HG03108 (cell line): ENCODE data around the gene AKAP13.
"Not testable (repeated sequence)": the region's sequence is repeated elsewhere in the genome, so short reads cannot be mapped to it uniquely, and the experiment has no call there.

Experiments
- ATAC-seq: cut with Tn5 transposase; IDR thresholded peaks from one replicate; pipeline ENCODE4 v1.9.1; 2021; ENCODE audit warnings: moderate library complexity; ENCODE audit not compliant: unreplicated experiment

Gene AKAP13

DNA sequence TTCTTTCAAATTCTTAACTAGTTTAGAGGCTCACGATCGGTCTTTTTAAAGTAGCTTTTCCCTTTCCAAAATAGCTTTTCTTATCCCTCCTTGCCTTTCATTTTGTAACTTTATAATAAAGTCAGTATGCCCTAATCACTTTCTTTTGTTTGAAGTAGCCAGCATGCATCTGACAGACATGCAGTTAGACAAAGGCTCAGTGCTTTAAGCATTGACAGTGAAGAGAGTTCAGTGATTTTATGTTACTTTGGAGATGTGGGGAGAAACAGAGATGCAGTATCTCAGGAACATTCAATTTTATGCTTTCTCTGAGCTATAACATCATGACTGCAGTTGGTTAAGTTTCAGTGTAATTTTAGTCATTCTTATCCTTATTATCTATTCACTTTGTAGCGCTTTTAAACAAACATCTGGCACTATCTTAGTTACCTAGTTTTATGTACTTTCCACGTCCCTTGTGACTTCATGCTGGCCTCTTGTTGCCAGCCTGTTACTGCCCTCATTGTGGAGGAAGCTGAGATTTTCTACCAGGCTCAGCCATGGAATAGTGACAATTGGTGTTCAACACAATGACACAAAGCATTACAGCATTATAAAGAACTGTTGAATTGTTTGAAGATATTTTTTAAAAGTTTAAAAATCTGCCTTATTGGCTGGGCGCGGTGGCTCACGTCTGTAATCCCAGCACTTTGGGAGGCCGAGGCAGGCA lies 90.3 kb downstream of the AKAP13 start:
- no peak for ATAC-seq

DNA sequence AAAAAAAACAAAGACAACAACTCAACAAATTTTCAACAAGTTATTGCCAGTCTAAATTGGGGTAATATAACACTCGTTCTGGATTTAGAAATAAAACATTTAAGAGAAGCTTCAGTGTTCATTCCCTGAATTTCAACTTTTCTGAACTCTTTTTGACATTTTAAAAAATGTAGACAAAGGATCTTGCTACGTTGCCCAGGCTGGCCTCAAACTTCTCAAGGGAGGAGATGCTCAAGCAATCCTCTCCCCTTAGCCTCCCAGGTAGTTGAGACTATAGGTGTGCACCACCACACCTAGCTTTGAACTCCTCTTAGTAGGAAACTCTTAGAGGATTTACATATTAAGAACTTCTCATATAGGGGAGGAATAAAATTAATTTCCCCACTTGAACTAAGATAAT lies 91.9 kb downstream of the AKAP13 start:
- no peak for ATAC-seq

DNA sequence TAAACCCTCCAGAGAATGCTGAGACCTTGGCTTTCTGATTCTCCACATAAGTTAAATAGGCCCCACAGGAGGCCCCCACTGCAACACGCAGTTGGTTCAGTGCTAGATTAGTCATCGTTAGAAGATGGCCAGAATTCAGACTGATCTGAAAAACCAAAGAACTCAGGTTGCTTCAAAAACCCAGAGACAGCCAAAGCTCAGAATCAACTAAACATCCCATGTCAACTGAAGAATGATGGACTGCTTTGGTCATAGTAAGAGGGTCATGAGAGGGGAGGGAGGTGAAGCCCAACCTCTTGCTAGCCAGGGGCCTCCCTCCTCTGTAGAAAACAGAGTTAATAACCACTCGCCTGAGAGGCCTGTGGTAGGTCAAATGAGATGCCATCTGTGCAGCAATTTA lies 93.1 kb downstream of the AKAP13 start:
- no peak for ATAC-seq

DNA sequence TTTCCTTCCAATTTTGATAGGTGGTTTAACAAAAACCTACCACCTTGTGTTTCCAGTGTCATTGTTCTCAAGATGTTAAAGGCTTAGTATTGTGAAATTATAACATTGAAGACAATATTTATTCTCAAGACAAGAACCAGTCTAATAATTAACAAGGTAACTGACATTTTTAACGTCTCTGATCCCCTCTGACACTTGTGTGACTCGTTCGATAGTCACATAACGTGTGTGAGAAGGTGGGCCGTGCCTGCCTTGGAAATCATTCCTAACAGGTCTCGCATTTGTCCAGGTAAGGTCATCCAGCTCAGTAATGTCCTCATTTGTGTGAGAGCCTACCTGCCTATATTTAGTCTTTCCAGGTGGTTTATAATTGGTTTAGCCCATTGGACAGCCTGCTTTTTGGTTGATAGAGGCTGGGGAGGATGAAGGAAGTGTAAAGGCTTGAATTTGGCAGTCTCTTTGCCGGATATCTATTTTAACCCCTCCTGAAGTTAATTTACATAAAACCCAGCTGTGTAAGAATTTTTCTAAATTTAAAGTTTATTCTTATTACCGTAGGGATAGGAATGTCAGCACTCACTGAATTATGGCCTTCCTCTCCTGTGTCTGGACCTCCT lies 94.4 kb downstream of the AKAP13 start:
- ATAC-seq: peak; percentile 44

DNA sequence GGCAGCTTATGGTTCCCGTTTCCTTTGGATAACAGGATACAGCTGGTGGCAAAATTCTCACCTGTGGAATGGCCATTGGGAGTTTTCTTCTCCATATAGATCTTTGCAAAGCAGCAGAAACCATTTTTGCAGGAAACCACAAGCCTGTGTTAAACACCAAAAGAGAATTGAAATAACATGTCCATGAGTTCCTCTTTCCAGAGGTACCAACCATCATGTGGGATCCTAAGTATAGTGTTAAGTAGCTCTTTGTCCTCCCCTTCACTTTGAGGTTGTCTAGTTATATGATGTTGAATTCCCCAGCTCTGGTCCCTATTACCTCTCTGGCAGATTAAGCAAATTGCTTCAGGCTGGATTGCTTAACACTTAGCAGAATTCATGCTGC lies 94.9 kb downstream of the AKAP13 start:
- ATAC-seq: peak; percentile 31

DNA sequence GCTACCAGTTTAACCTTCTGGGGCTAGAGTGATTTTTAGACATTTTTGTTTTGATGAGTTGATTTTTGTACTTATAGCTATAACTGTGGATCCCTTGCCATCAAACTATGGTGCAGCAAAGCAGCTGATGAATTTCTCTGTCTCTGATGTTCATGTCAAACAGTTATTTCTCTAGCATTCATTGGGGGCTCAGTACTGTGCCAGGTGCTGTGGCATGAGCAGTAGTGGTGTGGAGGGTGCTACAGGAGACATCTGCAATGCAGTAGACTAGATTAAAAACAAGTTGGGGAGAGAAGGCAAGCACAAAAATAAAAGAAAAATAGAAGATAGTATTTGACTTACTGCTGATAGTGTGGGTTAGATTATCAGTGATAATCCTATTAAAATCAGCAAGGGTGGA lies 95.3 kb downstream of the AKAP13 start:
- no peak for ATAC-seq

DNA sequence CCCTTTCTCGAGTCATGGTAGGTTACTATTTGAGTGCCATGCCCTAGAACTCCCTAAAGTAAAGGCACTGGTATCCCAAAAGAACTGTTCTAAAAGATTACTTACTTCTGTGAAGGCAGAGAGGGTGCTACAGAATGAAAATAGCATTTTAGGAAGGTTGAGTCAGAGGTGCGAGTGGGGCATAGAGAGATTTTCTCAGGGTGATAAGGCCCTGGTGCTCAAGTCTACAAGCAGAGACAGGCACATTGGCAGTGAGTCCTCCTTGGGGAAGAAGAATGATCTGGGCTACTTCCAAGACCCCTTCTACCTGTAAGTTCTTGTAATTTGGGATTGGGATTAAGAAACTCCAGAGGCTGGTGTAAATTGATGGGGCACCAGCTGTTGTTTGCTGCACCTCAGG lies 96.7 kb downstream of the AKAP13 start:
- no peak for ATAC-seq

DNA sequence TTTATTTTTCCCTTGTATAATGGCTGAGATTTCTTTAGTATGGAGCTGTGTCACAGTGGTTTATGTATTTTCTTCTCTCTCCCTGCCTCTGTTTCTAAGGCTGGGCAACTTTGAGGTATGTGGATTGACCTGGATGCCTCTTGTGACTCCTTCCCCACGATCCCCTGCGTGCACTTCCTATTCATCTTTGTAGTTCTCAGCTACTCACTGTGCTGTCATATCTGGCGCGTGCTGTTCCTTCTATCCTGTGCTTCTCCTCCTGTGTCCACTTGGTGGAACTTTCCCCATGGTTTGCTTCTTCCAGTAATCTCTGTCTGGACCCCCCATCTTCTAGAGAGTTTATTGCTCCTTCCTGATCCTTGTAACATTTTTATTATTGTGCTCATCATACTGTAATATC lies 97.3 kb downstream of the AKAP13 start:
- no peak for ATAC-seq

DNA sequence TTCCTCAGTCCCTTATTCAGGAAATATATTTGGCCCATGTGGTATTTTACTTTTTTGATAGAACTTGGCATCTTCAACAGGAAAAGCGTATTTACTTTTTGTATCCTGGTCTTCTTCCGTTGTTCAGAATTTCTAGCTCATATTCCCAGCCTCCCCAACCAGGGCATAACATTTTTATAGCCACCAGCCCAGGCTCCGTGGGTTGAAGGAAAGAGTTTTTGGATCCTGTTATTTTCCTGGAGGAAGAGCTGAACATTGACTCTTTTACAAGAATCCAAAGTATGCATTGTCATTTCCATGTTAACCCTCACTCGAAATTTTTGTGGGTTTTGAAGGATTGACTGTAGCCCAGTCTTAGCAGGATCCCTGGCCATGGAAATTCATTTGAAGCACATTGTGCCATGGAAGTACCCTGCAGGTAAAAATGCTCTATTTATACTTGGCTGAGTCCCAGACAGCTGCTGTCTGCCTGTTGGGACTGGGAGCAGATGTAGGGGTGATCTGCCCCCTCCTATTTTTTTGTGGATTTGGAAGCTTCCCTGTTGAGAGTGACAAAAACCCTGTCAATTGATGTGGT lies 98.8 kb downstream of the AKAP13 start:
- no peak for ATAC-seq

DNA sequence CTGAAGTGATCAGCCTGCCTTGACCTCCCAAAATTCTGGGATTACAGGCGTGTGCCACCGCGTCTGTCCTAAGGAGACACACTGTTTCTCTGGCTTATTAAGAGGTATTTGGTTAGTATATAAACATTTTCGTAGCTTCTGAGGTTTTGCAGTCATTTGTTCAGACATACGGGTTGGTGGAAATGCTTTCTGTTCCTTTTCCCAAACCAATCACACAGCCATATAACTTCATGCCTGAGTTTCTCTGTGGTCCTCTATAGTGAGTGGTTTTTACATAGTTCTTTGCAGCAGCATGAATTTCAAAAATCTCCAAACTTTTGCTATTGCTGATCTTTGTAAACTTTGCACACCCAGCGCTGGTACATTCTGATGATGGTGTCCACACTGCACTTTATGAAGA lies 100.5 kb downstream of the AKAP13 start:
- no peak for ATAC-seq

DNA sequence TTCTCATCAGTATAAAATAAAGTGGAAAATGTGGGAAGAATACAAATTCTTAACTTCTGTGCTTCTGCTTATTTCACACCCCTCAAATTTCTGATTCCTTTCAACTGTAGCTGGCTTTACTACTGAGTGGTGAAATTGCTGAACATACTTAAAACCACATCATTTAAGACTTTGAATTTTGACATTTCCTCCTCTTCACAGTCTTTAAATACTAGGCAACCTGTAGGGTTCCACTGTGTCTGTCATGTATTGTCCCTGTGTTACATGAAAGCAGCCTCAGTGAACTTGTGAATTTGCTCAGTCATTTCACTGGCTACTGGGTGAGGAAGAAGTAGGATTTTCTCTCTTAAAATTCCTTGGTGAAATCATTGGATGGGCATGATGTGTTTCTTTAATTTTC lies 101.1 kb downstream of the AKAP13 start:
- ATAC-seq: not testable (repeated sequence)

DNA sequence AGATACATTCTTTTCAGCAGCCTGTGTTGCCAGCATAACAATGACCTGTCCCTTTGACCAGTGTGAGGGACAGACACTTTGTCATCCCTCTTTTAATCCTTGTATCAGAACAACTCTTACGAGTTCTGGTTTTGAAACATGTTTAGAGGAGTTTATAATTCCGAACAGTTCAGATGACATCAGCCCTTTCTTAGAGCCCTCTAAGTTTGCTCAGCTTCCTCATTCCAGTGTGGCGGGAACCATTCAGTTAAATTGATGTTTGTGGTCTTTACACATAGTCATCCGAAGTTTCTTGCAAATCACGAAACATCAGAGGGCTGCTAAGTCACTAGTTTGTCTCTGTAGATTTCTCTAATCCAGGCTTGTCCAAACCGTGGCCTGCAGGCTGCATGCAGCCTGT lies 102.5 kb downstream of the AKAP13 start:
- no peak for ATAC-seq

DNA sequence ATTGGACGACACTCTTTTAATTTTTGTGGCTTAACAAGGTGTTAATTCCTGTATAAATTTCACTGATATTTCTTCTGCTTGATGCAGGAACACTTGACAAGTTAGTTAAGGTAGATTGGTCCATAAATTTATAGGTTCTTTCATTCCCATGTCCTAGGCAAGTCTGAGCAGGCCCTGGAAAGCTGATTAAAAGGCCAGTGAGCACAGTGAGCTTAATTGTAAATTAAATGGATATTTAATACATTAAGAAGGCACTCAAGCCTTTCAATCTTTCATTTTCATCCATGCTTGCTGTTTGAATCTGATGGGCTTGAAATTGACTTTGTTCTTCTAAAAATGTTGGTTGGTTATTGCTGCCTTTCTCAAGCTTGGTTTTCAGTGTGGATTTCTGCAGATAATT lies 103.6 kb downstream of the AKAP13 start:
- not testable (repeated sequence) for ATAC-seq

DNA sequence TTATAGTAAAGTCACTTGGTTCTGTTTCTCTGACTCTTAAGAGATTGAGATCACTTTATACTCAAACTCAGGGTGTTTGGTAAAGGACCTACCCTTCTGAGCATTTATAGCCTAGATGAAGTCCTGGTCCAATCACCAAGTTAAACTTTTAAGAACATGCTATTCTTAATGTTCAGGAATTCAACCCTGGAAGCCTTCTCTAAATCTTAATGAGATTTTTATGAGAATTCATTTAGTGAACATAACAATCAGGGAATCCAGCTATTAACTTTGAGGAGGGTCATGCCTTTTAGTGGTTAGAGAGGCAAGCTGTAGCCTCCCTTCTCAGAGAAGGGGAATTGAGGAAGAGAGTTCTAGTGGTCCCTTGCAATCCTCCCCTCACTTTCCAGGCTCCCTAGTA lies 104.5 kb downstream of the AKAP13 start:
- ATAC-seq: not testable (repeated sequence)

DNA sequence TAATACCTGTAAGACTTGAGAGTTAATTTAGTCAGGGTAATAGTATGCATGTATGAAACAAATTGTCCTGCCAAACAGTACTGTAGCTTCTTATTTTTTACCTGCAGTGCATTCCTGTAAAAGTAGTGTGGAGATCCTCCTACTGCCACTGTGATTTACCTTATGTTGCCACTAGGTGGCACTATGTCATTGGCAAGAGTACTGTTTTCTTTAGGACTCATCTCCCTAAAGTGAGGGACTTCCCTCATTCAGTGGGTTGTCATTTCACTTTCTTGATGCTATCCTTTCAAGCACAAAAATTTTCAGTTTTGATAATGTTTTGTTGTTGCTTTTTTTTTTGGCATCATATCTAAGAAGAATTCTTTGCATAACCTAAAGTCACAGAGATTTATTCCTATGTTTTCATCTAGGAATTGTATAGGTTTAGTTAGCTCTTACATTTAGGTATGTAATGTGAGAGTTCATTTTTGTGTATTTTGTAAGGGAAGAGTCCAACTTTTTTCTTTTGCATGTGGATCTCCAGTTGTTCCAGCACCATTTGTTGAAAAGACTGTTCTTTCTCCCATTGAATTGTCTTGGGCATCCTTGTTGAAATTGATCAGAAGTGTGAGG lies 105.7 kb downstream of the AKAP13 start:
- peak; percentile 88 for ATAC-seq

DNA sequence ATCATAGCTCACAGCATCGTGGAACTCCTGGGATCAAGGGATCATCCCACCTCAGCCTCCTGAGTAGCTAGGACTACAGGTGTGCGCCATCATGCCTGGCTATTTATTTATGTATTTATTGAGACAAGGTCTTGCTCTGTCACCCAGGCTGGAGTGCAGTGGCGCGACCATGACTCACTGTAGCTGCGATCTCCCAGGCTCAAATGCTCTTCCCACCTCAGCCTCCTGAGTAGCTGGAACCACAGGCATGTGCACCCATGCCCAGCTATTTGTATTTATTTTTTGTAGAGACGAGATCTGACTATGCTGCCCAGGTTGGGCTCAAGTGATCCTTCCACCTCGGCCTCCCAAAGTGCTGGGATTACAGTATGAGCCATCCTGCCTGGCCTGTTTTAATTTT lies 107.4 kb downstream of the AKAP13 start:
- not testable (repeated sequence) for ATAC-seq

DNA sequence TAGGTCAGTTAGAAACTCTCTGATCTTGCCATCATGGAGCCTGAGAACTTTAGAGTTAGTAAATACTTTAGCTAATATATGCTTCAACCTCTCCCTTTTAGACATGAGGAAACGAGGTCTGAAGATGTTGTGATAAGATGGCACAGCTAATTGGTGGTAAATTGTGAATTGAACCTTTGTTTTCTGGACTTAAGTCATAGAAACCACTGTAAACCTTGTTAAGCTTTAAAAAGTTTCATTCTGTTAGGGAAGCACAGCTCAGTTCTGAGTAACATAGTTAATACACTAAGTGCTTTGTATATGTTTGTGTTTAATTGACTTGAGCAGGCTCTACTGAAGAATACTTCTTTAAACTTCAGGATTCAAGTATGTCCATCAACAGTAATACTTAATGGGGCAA lies 108.6 kb downstream of the AKAP13 start:
- ATAC-seq: no peak

DNA sequence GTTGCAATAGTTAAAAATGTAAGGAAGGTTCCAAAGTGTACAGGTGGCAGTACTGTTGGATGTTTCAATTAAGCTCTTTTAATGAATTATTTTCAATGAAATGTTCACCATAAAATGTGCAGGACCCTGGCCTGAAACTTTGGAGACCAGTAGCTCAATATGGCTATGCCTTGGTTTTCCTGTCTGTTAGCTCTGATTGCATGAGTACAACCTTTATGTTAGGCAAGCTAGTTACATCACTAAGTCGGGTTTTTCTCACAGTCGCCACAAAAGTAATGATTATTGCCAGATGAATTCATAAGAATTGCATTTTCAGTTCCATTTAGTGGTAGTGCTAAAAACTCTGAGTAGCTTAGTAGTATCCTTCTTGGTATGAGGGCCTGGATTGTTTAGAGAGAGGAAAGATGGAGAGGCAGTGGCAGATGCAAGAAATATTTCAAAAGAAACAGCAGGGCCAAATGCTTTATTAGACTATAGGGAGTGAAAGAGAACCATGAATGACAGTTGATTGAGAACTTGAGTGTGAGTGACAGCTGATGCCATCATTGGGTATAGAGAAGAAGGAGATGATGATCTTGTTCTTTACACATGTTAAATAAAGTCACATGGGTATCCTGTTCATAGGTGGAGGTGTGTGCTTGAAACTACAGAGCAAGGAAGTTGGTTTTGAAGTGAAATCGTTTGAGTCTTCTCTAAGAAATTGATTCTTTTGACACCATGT lies 109.5 kb downstream of the AKAP13 start:
- ATAC-seq: no peak

DNA sequence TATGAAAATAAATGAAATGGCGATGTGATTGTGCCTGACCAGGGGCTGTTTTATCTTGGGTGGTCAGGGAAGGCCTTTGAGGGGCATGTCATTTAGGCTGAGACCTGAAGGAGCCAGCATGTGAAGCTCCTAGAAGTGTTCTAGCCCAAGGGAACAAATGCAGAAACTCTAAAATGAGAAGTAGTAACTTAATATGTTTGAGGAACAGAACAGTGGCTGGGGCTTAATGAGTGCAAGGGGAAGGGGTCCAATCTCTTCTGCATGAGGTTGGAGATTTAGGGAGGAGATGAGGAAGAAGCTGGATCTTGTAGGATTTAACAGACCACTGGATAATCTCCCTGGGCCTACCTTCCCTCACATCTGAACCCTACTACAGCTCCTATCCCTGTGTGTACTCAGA lies 110.5 kb downstream of the AKAP13 start:
- ATAC-seq: no peak

DNA sequence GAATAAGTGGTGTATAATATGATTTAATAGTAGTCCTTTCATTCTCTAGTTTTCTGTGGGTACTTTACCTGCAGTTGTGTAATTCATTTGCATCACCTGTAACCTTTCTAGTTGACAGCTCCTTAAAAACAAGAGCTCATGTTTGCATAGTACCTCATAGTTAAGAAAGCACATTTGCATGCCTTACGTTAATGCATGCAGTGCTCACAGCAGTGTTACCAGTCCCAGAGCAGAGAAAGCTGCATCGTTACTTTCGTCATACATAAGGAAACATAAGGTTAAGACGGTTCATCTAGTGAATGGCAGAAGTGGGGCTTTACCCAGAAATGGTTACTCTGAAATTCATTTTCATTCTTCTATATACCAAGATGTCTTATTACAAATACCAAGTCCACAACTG lies 111.3 kb downstream of the AKAP13 start:
- ATAC-seq: no peak

DNA sequence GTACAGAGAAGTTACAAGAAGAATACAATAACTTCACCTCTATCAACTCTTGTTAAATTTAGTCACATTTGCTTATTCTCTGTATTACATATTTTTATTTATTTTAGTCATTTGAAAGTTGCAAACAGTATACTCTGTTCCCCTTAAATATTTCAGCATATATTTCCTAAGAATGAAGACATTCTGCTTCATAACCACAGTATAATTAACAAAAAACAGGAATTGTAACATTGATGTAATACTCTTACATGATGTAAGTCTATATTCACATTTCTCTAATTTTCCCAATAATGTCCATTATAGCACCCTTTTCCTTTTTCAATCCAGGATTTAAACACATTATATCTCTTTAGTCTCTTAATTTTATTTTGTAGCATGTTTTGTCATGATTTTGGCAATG lies 112.0 kb downstream of the AKAP13 start:
- ATAC-seq: no peak

DNA sequence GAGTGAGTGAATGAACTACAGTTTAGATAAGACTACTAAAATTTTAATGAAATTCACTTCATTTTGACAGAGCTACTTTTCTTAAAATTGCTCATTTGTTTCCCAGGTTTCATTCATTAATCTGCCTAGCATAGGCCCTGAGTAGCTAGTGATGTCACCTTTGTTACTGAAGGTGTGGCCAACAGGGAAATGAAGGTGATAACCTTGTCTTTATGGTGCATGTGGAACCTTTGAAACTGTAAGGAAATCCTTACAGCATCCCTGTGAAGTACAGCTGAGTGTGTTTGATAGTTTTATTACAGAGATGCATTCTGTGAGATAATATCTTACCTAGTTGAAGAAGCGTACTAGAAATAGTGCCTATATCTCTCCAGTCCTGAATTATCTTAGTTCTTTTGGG lies 112.9 kb downstream of the AKAP13 start:
- ATAC-seq: no peak
